Mucosa of descending colon (tissue), 3 donors: ENCODE data around the gene LRIG3. TPM values are rescaled to one million over a fixed set of nuclear protein-coding genes. Genes with fewer than 3 reads are reported as not detected.

Source experiments
- ATAC-seq: fragments of 200-7000 bp; cut with Tn5 transposase; one replicate; pipeline ENCODE4 v1.9.1; 2020; ENCODE audit warnings: mild to moderate bottlenecking, moderate library complexity
- DNase-seq, 3 donors: peaks; one replicate each; pipeline ENCODE4 v3.0.0-alpha.2; 2020
- H3K36me3 ChIP-seq: fragments of 200-600 bp; one replicate; pipeline ENCODE4 v1.8.0; 2021; ENCODE audit warnings: low read depth, mild to moderate bottlenecking
- H3K4me1 ChIP-seq: fragments of 200-600 bp; one replicate; pipeline ENCODE4 v1.8.0; 2021; ENCODE audit warnings: low read depth, mild to moderate bottlenecking
- H3K4me3 ChIP-seq: fragments of 200-600 bp; one replicate; pipeline ENCODE4 v1.8.0; 2021; ENCODE audit warnings: mild to moderate bottlenecking
- H3K9me3 ChIP-seq: fragments of 200-600 bp; one replicate; pipeline ENCODE4 v1.8.0; 2021; ENCODE audit warnings: mild to moderate bottlenecking
- CTCF ChIP-seq: fragments of 200-600 bp; IDR thresholded peaks from one replicate; pipeline ENCODE4 v1.8.0; 2022; ENCODE audit warnings: antibody characterized with exemption, mild to moderate bottlenecking
- intact Hi-C, 2 donors: fragments of 100-400 bp; cut with DNase I in 1 of 2; cut with micrococcal nuclease in 1 of 2; formaldehyde crosslinking; loops; one replicate each; pipeline versions ENCODE4 v1.11.0 to v1.11.1; 2022; cut with DNase I, micrococcal nuclease
- total RNA-seq, 3 donors: library from RNA; stranded (reverse); fragmentation: NEBNext Ultra II Directional in 2 of 3; extraction: Animal tissue kit (Norgen Biotek cat#: 25700) in 2 of 3; gene quantifications; one replicate each; pipeline versions ENCODE4 v1.2.1 to v1.2.4, GENCODE V29; 2021 to 2023
- donor health status: DM: no; HTN: no; CAD: no; lungs with moderate emphysema.
- donor health status: DM: no; HTN: no; CAD: no.
- donor health status: DM: no; HTN: yes; CAD: no.

The LRIG3 gene
- total RNA-seq, 3 donors from 2014 or later: 65.6 to 95.8 (median 90.0) TPM

- Histone ChIP-seq H3K36me3 (no peaks in the 10 kb centered on the region), H3K9me3 (no peaks in the 10 kb centered on the region), H3K4me1 (no peaks in the 10 kb centered on the region), H3K4me3 (no peak overlapping the region)
- intact Hi-C loops: no loop called here
- DNase-seq (no peak), ATAC-seq (peak; percentile 67)
- TF ChIP-seq CTCF: no peak
These were observed 43.5 kb upstream of the LRIG3 start for GRCh38 chr12:58963844-58964243.

GRCh38 chr12:58961906-58962305 is 41.6 kb upstream of the LRIG3 start:
- no peaks in the 10 kb centered on the region for H3K9me3 ChIP-seq
- no peak for TF ChIP-seq CTCF
- DNase-seq (no peak), ATAC-seq (no peak)
- H3K4me3 ChIP-seq: no peak overlapping the region
- H3K4me1 ChIP-seq: no peaks in the 10 kb centered on the region
- no peaks in the 10 kb centered on the region for H3K36me3 ChIP-seq
- intact Hi-C loops: no loop called here

- ATAC-seq (peak; percentile 57), DNase-seq (no peak)
- Histone ChIP-seq H3K36me3 (no peaks in the 10 kb centered on the region), H3K4me1 (no peaks in the 10 kb centered on the region), H3K4me3 (no peak overlapping the region), H3K9me3 (no peaks in the 10 kb centered on the region)
- no peak for TF ChIP-seq CTCF
- intact Hi-C loops: no loop called here
These were observed 40.9 kb upstream of the LRIG3 start for GRCh38 chr12:58961166-58961565.

GRCh38 chr12:58959639-58960300 is 39.5 kb upstream of the LRIG3 start:
- Histone ChIP-seq H3K36me3 (no peaks in the 10 kb centered on the region), H3K4me3 (no peak overlapping the region), H3K9me3 (no peaks in the 10 kb centered on the region), H3K4me1 (no peaks in the 10 kb centered on the region)
- DNase-seq (no peak), ATAC-seq (peak; percentile 62)
- intact Hi-C loops: no loop called here
- TF ChIP-seq CTCF: no peak

- TF ChIP-seq CTCF: no peak
- H3K4me1 ChIP-seq: no peaks in the 10 kb centered on the region
- H3K9me3 ChIP-seq: no peaks in the 10 kb centered on the region
- H3K4me3 ChIP-seq: no peak overlapping the region
- intact Hi-C loops: no loop called here
- peak; percentile 75 for ATAC-seq
- no peak for DNase-seq
- H3K36me3 ChIP-seq: no peaks in the 10 kb centered on the region
These were observed 37.0 kb upstream of the LRIG3 start for GRCh38 chr12:58957298-58957697.

- TF ChIP-seq CTCF: no peak
- Histone ChIP-seq H3K9me3 (no peaks in the 10 kb centered on the region), H3K4me1 (no peaks in the 10 kb centered on the region), H3K4me3 (no peak overlapping the region), H3K36me3 (no peaks in the 10 kb centered on the region)
- ATAC-seq (no peak), DNase-seq (no peak)
- intact Hi-C loops: no loop called here
These were observed 35.5 kb upstream of the LRIG3 start for GRCh38 chr12:58955849-58956248.
